ENCODE measurements around the gene CCSER2.

The CCSER2 gene

DNA sequence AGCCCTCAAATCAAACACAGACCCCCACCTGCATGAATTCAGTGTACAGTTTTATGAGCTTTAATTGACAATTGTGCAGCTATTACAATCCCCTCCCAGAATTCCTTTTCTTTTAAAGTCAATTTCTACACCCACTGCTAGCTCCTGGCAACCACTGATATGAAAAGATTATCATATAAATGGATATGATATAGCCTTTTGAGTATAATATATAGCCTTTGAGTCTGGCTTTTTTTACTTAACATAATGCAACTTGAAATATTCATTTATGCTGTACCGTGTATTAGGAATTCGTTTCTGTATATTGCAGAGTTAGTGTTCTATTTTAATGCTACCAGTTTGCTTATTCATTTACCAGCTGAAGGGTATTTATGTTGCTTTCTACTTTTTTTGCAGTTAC lies 127.7 kb downstream of the CCSER2 start:
- no peaks in the 10 kb centered on the region for H3K9me3 ChIP-seq (ENCODE audit: low read length)
- no peak overlapping the region for H2AFZ ChIP-seq (ENCODE audit: low read length)
- no peak overlapping the region for H3K4me3 ChIP-seq (ENCODE audit: low read depth, low read length, poor library complexity, severe bottlenecking)
- no peak overlapping the region for H3K27ac ChIP-seq (ENCODE audit: low read depth, low read length, poor library complexity, severe bottlenecking)
- H3K79me2 ChIP-seq (ENCODE audit: insufficient read depth, low read length) = no peaks in the 10 kb centered on the region
- no peaks in the 10 kb centered on the region for H3K4me1 ChIP-seq (ENCODE audit: insufficient read depth, low read length, severe bottlenecking)
- H3K27me3 ChIP-seq (ENCODE audit: insufficient read depth, low read length) = no peaks in the 10 kb centered on the region
- no peak for TF ChIP-seq EZH2 (IDR thresholded peaks at IDR 0.05; ENCODE audit: borderline replicate concordance, low read length)
- TF ChIP-seq, protein P1, sequence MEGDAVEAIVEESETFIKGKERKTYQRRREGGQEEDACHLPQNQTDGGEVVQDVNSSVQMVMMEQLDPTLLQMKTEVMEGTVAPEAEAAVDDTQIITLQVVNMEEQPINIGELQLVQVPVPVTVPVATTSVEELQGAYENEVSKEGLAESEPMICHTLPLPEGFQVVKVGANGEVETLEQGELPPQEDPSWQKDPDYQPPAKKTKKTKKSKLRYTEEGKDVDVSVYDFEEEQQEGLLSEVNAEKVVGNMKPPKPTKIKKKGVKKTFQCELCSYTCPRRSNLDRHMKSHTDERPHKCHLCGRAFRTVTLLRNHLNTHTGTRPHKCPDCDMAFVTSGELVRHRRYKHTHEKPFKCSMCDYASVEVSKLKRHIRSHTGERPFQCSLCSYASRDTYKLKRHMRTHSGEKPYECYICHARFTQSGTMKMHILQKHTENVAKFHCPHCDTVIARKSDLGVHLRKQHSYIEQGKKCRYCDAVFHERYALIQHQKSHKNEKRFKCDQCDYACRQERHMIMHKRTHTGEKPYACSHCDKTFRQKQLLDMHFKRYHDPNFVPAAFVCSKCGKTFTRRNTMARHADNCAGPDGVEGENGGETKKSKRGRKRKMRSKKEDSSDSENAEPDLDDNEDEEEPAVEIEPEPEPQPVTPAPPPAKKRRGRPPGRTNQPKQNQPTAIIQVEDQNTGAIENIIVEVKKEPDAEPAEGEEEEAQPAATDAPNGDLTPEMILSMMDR (IDR thresholded peaks at IDR 0.05; ENCODE audit: low read length) = no peak
- no peaks in the 10 kb centered on the region for H3F3A ChIP-seq (ENCODE audit: insufficient read depth, low read length)
- no peaks in the 10 kb centered on the region for H3K36me3 ChIP-seq (ENCODE audit: insufficient read depth, low read length)
- H3K9ac ChIP-seq (ENCODE audit: low read length) = no peak overlapping the region
- H3K4me2 ChIP-seq (ENCODE audit: low read length) = no peak overlapping the region
- H3K9me2 ChIP-seq (ENCODE audit: low read depth, low read length) = no peaks in the 10 kb centered on the region
- H4K20me1 ChIP-seq (ENCODE audit: insufficient read depth, low read length) = no peaks in the 10 kb centered on the region

- H3K79me2 ChIP-seq (ENCODE audit: insufficient read depth, low read length) = no peaks in the 10 kb centered on the region
- TF ChIP-seq EZH2 (IDR thresholded peaks at IDR 0.05; ENCODE audit: borderline replicate concordance, low read length) = no peak
- TF ChIP-seq, protein P1 (IDR thresholded peaks at IDR 0.05; ENCODE audit: low read length) = no peak
Observed at GRCh38 chr10:84460520-84460919, 132.1 kb downstream of the CCSER2 start.

GRCh38 chr10:84469470-84469869 lies 141.1 kb downstream of the CCSER2 start:
- H3F3A ChIP-seq (ENCODE audit: insufficient read depth, low read length) = no peaks in the 10 kb centered on the region
- H3K4me2 ChIP-seq (ENCODE audit: low read length) = no peak overlapping the region
- H3K9me2 ChIP-seq (ENCODE audit: low read depth, low read length) = no peaks in the 10 kb centered on the region
- H3K4me3 ChIP-seq (ENCODE audit: low read depth, low read length, poor library complexity, severe bottlenecking) = no peak overlapping the region
- H3K4me1 ChIP-seq (ENCODE audit: insufficient read depth, low read length, severe bottlenecking) = no peaks in the 10 kb centered on the region
- H2AFZ ChIP-seq (ENCODE audit: low read length) = no peak overlapping the region
- peaks cover 5% of the 10 kb centered on the region; the same call in 1 of the 2 replicates for H3K36me3 ChIP-seq (ENCODE audit: insufficient read depth, low read length)
- no peaks in the 10 kb centered on the region for H3K79me2 ChIP-seq (ENCODE audit: insufficient read depth, low read length)
- TF ChIP-seq, protein P1 (IDR thresholded peaks at IDR 0.05; ENCODE audit: low read length) = no peak
- TF ChIP-seq EZH2 (IDR thresholded peaks at IDR 0.05; ENCODE audit: borderline replicate concordance, low read length) = no peak
- no peak overlapping the region for H3K27ac ChIP-seq (ENCODE audit: low read depth, low read length, poor library complexity, severe bottlenecking)
- H4K20me1 ChIP-seq (ENCODE audit: insufficient read depth, low read length) = no peaks in the 10 kb centered on the region
- H3K9ac ChIP-seq (ENCODE audit: low read length) = no peak overlapping the region
- H3K9me3 ChIP-seq (ENCODE audit: low read length) = no peaks in the 10 kb centered on the region
- no peaks in the 10 kb centered on the region for H3K27me3 ChIP-seq (ENCODE audit: insufficient read depth, low read length)

More at GRCh38 chr10:84460520-84460919, 132.1 kb downstream of the CCSER2 start:
- Histone ChIP-seq H2AFZ (ENCODE audit: low read length) (no peak overlapping the region), H3F3A (ENCODE audit: insufficient read depth, low read length) (no peaks in the 10 kb centered on the region), H3K9me2 (ENCODE audit: low read depth, low read length) (no peaks in the 10 kb centered on the region), H3K4me3 (ENCODE audit: low read depth, low read length, poor library complexity, severe bottlenecking) (no peak overlapping the region), H3K27ac (ENCODE audit: low read depth, low read length, poor library complexity, severe bottlenecking) (no peak overlapping the region), H3K36me3 (ENCODE audit: insufficient read depth, low read length) (peaks cover 5% of the 10 kb centered on the region; the same call in 1 of the 2 replicates), H3K9ac (ENCODE audit: low read length) (no peak overlapping the region), H4K20me1 (ENCODE audit: insufficient read depth, low read length) (no peaks in the 10 kb centered on the region), H3K4me1 (ENCODE audit: insufficient read depth, low read length, severe bottlenecking) (no peaks in the 10 kb centered on the region), H3K9me3 (ENCODE audit: low read length) (no peaks in the 10 kb centered on the region), H3K4me2 (ENCODE audit: low read length) (no peak overlapping the region), H3K27me3 (ENCODE audit: insufficient read depth, low read length) (no peaks in the 10 kb centered on the region)
